Activated naive CD4-positive, alpha-beta T cell treated with anti-CD3 and anti-CD28 coated beads, Interleukin-2, amount 10 ng/mL, durations not matched to agents 7 days and 5 days (primary cell): ENCODE measurements around the gene ATAD1.
"Not testable (repeated sequence)": the region's sequence is repeated elsewhere in the genome, so short reads cannot be mapped to it uniquely, and the experiment has no call there.

Source experiments
- CTCF ChIA-PET: fragments of 350-600 bp; sonication (Branson Sonifier 250); formaldehyde crosslinking; loops from one replicate; lab custom pipeline; 2021; ENCODE audit warnings: antibody characterized with exemption; lab: Charles Lee
- DNase-seq: peaks from one replicate; pipeline ENCODE4 v3.0.0-alpha.2; 2020
- H3K27ac Mint-ChIP-seq: one replicate; pipeline ENCODE4 v1.8.0; 2021; ENCODE audit warnings: mild to moderate bottlenecking, moderate library complexity, mixed read lengths
- H3K27me3 Mint-ChIP-seq: one replicate; pipeline ENCODE4 v1.8.0; 2021; ENCODE audit warnings: mild to moderate bottlenecking, mixed read lengths
- H3K36me3 Mint-ChIP-seq: one replicate; pipeline ENCODE4 v1.8.0; 2021; ENCODE audit warnings: mixed read lengths
- H3K4me1 Mint-ChIP-seq: one replicate; pipeline ENCODE4 v1.8.0; 2021; ENCODE audit warnings: mixed read lengths
- H3K4me3 Mint-ChIP-seq: one replicate; pipeline ENCODE4 v1.8.0; 2021; ENCODE audit warnings: mild to moderate bottlenecking, moderate library complexity, mixed read lengths
- H3K9me3 Mint-ChIP-seq: one replicate; pipeline ENCODE4 v1.8.0; 2021; ENCODE audit warnings: mixed read lengths

The ATAD1 gene

GRCh38 chr10:87803831-87804230, 14.2 kb downstream of the ATAD1 start:
- Mint-ChIP-seq H3K4me1 (peaks cover 10% of the 10 kb centered on the region), H3K9me3 (peaks cover 34% of the 10 kb centered on the region), H3K27ac (no peak overlapping the region), H3K4me3 (no peak overlapping the region), H3K27me3 (no peaks in the 10 kb centered on the region), H3K36me3 (peaks cover 70% of the 10 kb centered on the region)
- no peak for DNase-seq
- CTCF ChIA-PET: interaction anchor here (0.8 kb wide), 1 partner anchor 12 kb away, joined by 3 read pairs; no protein-coding TSS in a partner anchor

GRCh38 chr10:87803328-87803727, 14.7 kb downstream of the ATAD1 start:
- no peak overlapping the region for H3K27ac Mint-ChIP-seq
- H3K36me3 Mint-ChIP-seq: peaks cover 72% of the 10 kb centered on the region
- peaks cover 12% of the 10 kb centered on the region for H3K4me1 Mint-ChIP-seq
- no peaks in the 10 kb centered on the region for H3K27me3 Mint-ChIP-seq
- peaks cover 34% of the 10 kb centered on the region for H3K9me3 Mint-ChIP-seq
- no peak overlapping the region for H3K4me3 Mint-ChIP-seq
- no peak for DNase-seq
- CTCF ChIA-PET: interaction anchor here (0.8 kb wide), 1 partner anchor 12 kb away, joined by 3 read pairs; no protein-coding TSS in a partner anchor

GRCh38 chr10:87801813-87802435, 16.1 kb downstream of the ATAD1 start:
- peaks cover 34% of the 10 kb centered on the region for H3K9me3 Mint-ChIP-seq
- DNase-seq, H3K27ac Mint-ChIP-seq, H3K27me3 Mint-ChIP-seq, H3K4me3 Mint-ChIP-seq, CTCF ChIA-PET: not testable (repeated sequence)
- H3K4me1 Mint-ChIP-seq: peaks cover 18% of the 10 kb centered on the region
- peaks cover 80% of the 10 kb centered on the region for H3K36me3 Mint-ChIP-seq

- Mint-ChIP-seq H3K27ac (no peak overlapping the region), H3K27me3 (no peaks in the 10 kb centered on the region), H3K36me3 (peaks cover 69% of the 10 kb centered on the region), H3K9me3 (peaks cover 27% of the 10 kb centered on the region), H3K4me3 (no peak overlapping the region), H3K4me1 (peaks cover 12% of the 10 kb centered on the region)
- DNase-seq: no peak
- CTCF ChIA-PET: no interaction called here
Observed at GRCh38 chr10:87799860-87800259, 18.2 kb downstream of the ATAD1 start.

GRCh38 chr10:87798082-87798481, 19.9 kb downstream of the ATAD1 start:
- Mint-ChIP-seq H3K27ac (no peak overlapping the region), H3K4me3 (no peak overlapping the region), H3K27me3 (no peaks in the 10 kb centered on the region), H3K36me3 (peaks cover 57% of the 10 kb centered on the region), H3K4me1 (peaks cover 11% of the 10 kb centered on the region), H3K9me3 (peaks cover 15% of the 10 kb centered on the region)
- no peak for DNase-seq
- CTCF ChIA-PET: no interaction called here

- Mint-ChIP-seq H3K4me3 (no peak overlapping the region), H3K27me3 (no peaks in the 10 kb centered on the region), H3K27ac (no peak overlapping the region), H3K4me1 (peaks cover 10% of the 10 kb centered on the region), H3K36me3 (peaks cover 38% of the 10 kb centered on the region), H3K9me3 (no peaks in the 10 kb centered on the region)
- DNase-seq: no peak
- CTCF ChIA-PET: no interaction called here
Observed at GRCh38 chr10:87794285-87794684, 23.7 kb downstream of the ATAD1 start.

GRCh38 chr10:87790185-87790584, 27.8 kb downstream of the ATAD1 start:
- no peak for DNase-seq
- no peaks in the 10 kb centered on the region for H3K4me1 Mint-ChIP-seq
- no peaks in the 10 kb centered on the region for H3K9me3 Mint-ChIP-seq
- CTCF ChIA-PET: no interaction called here
- H3K36me3 Mint-ChIP-seq: peaks cover 28% of the 10 kb centered on the region
- no peak overlapping the region for H3K4me3 Mint-ChIP-seq
- H3K27ac Mint-ChIP-seq: no peak overlapping the region
- no peaks in the 10 kb centered on the region for H3K27me3 Mint-ChIP-seq

- no peaks in the 10 kb centered on the region for H3K27me3 Mint-ChIP-seq
- H3K4me3 Mint-ChIP-seq: no peak overlapping the region
- DNase-seq: no peak
- H3K27ac Mint-ChIP-seq: no peak overlapping the region
- CTCF ChIA-PET: no interaction called here
- no peaks in the 10 kb centered on the region for H3K4me1 Mint-ChIP-seq
- H3K36me3 Mint-ChIP-seq: peaks cover 40% of the 10 kb centered on the region
- H3K9me3 Mint-ChIP-seq: no peaks in the 10 kb centered on the region
Observed at GRCh38 chr10:87786421-87786820, 31.6 kb downstream of the ATAD1 start.

GRCh38 chr10:87782721-87783120, 35.3 kb downstream of the ATAD1 start:
- H3K27ac Mint-ChIP-seq: no peak overlapping the region
- H3K4me1 Mint-ChIP-seq: no peaks in the 10 kb centered on the region
- CTCF ChIA-PET: interaction anchor here (0.8 to 1.0 kb wide), 2 partner anchors 8 to 19 kb away, joined by 3 to 4 read pairs; no protein-coding TSS in a partner anchor

GRCh38 chr10:87781545-87781944, 36.5 kb downstream of the ATAD1 start:
- H3K4me1 Mint-ChIP-seq: no peaks in the 10 kb centered on the region
- DNase-seq: no peak
- peaks cover 41% of the 10 kb centered on the region for H3K36me3 Mint-ChIP-seq
- H3K27ac Mint-ChIP-seq: no peak overlapping the region
- no peaks in the 10 kb centered on the region for H3K9me3 Mint-ChIP-seq
- CTCF ChIA-PET: no interaction called here
- no peak overlapping the region for H3K4me3 Mint-ChIP-seq
- H3K27me3 Mint-ChIP-seq: no peaks in the 10 kb centered on the region

More at GRCh38 chr10:87782721-87783120, 35.3 kb downstream of the ATAD1 start:
- H3K4me3 Mint-ChIP-seq: no peak overlapping the region
- no peaks in the 10 kb centered on the region for H3K27me3 Mint-ChIP-seq
- H3K36me3 Mint-ChIP-seq: peaks cover 35% of the 10 kb centered on the region
- DNase-seq: no peak
- no peaks in the 10 kb centered on the region for H3K9me3 Mint-ChIP-seq

GRCh38 chr10:87776328-87776727, 41.7 kb downstream of the ATAD1 start:
- no peaks in the 10 kb centered on the region for H3K4me1 Mint-ChIP-seq
- H3K27ac Mint-ChIP-seq: no peak overlapping the region
- no peak overlapping the region for H3K4me3 Mint-ChIP-seq
- H3K36me3 Mint-ChIP-seq: peaks cover 31% of the 10 kb centered on the region
- H3K9me3 Mint-ChIP-seq: no peaks in the 10 kb centered on the region
- no peaks in the 10 kb centered on the region for H3K27me3 Mint-ChIP-seq
- no peak for DNase-seq
- CTCF ChIA-PET: interaction anchor here (1.0 to 1.2 kb wide), 2 partner anchors 118 to 243 kb away, joined by 3 read pairs; no protein-coding TSS in a partner anchor

GRCh38 chr10:87775766-87776165, 42.3 kb downstream of the ATAD1 start:
- Mint-ChIP-seq H3K27me3 (no peaks in the 10 kb centered on the region), H3K36me3 (peaks cover 25% of the 10 kb centered on the region), H3K4me1 (no peaks in the 10 kb centered on the region), H3K27ac (no peak overlapping the region), H3K4me3 (no peak overlapping the region), H3K9me3 (no peaks in the 10 kb centered on the region)
- DNase-seq: no peak
- CTCF ChIA-PET: interaction anchor here (0.6 to 1.2 kb wide), 3 partner anchors 116 to 242 kb away, joined by 3 to 4 read pairs (median 3); no protein-coding TSS in a partner anchor

- H3K4me1 Mint-ChIP-seq: no peaks in the 10 kb centered on the region
- no peak overlapping the region for H3K27ac Mint-ChIP-seq
- H3K9me3 Mint-ChIP-seq: no peaks in the 10 kb centered on the region
- H3K4me3 Mint-ChIP-seq: no peak overlapping the region
- DNase-seq: no peak
- H3K27me3 Mint-ChIP-seq: no peaks in the 10 kb centered on the region
- CTCF ChIA-PET: interaction anchor here (1.3 to 1.9 kb wide), 3 partner anchors 12 to 115 kb away, joined by 3 to 5 read pairs (median 4); no protein-coding TSS in a partner anchor
- peaks cover 29% of the 10 kb centered on the region for H3K36me3 Mint-ChIP-seq
Observed at GRCh38 chr10:87771871-87772500, 46.0 kb downstream of the ATAD1 start.

- Mint-ChIP-seq H3K27me3 (no peaks in the 10 kb centered on the region), H3K4me1 (peaks cover under 1% of the 10 kb centered on the region), H3K4me3 (no peak overlapping the region), H3K36me3 (peaks cover 27% of the 10 kb centered on the region), H3K9me3 (no peaks in the 10 kb centered on the region), H3K27ac (no peak overlapping the region)
- CTCF ChIA-PET: interaction anchor here (0.7 kb wide), 1 partner anchor 90 kb away, joined by 4 read pairs; no protein-coding TSS in a partner anchor
- DNase-seq: no peak
Observed at GRCh38 chr10:87767253-87767652, 50.8 kb downstream of the ATAD1 start.
